HEK293T (cell line): ENCODE results near the gene CRB3.

ENCODE experiments used
- BHLHE40 ChIP-seq: fragments of 450-650 bp; IDR thresholded peaks from 2 replicates; pipeline ENCODE4 v1.6.1; 2016; ENCODE audit warnings: mild to moderate bottlenecking, moderate library complexity, borderline replicate concordance
- CTBP1 ChIP-seq: fragments of 450-650 bp; IDR thresholded peaks from 2 replicates; pipeline ENCODE4 v1.6.1; 2016; ENCODE audit warnings: borderline replicate concordance
- ZNF384 ChIP-seq: fragments of 450-650 bp; IDR thresholded peaks from 2 replicates; pipeline ENCODE4 v1.6.1; 2016
- TF ChIP-seq, protein P1 (sequence below): fragments of 450-650 bp; IDR thresholded peaks from 2 replicates; pipeline ENCODE4 v1.6.1; 2016

DNA sequence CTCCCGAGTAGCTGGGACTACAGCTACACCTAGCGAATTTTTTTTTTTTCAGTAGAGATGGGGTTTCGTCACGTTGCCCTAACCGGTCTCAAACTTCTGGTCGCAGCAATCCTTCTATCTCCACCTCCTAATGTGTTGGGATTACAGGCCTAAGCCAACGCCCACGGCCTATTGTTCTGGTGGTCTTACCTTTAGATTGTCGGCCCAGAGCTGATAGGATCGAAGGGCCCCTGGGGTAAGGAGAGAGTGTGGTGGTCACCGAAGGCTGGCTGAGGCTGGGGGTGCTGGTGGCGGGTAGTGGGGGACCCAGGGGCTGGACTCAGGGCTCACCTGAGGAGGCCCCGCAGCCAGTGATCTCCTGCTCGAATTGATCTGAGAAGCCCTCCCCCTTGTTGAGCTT is 7.0 kb downstream of the CRB3 start:
- TF ChIP-seq CTBP1 (no peak), ZNF384 (no peak), BHLHE40 (no peak)
- TF ChIP-seq, protein P1, sequence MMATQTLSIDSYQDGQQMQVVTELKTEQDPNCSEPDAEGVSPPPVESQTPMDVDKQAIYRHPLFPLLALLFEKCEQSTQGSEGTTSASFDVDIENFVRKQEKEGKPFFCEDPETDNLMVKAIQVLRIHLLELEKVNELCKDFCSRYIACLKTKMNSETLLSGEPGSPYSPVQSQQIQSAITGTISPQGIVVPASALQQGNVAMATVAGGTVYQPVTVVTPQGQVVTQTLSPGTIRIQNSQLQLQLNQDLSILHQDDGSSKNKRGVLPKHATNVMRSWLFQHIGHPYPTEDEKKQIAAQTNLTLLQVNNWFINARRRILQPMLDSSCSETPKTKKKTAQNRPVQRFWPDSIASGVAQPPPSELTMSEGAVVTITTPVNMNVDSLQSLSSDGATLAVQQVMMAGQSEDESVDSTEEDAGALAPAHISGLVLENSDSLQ, result no peak
